Stomach (tissue), 4 donors: ENCODE data around the gene TNPO3.

ENCODE experiments used
- CTCF ChIP-seq, 7 experiments: fragments of 450-650 bp in 4 of 7; fragments of 200-600 bp in 3 of 7; sonication (generic) in 3 of 7; IDR thresholded peaks; one replicate each; pipeline ENCODE4 v1.5.1; 2016 to 2019; ENCODE audit warnings: antibody characterized with exemption in 7 of 7, control low read depth in 2 of 7, mild to moderate bottlenecking in 1 of 7
- EP300 ChIP-seq: sonication (generic); formaldehyde crosslinking; IDR thresholded peaks from one replicate; pipeline ENCODE4 v1.6.1; 2017; ENCODE audit warnings: antibody characterized with exemption
- POLR2A ChIP-seq, 4 donors: fragments of 450-650 bp; IDR thresholded peaks; one replicate each; pipeline ENCODE4 v1.6.1; 2016; ENCODE audit warnings: antibody characterized with exemption in 4 of 4, control low read depth in 2 of 4, mild to moderate bottlenecking in 1 of 4, moderate library complexity in 1 of 4
- POLR2AphosphoS5 ChIP-seq, 3 donors: sonication (generic); formaldehyde crosslinking; IDR thresholded peaks; one replicate each; pipeline ENCODE4 v1.6.1; 2016; ENCODE audit warnings: antibody characterized with exemption in 3 of 3

GRCh38 chr7:128948312-128948973 is 106.5 kb downstream of the TNPO3 start:
- TF ChIP-seq CTCF (IDR thresholded peaks at IDR 0.05), result no peak
- no peak for TF ChIP-seq POLR2A (IDR thresholded peaks at IDR 0.05)
- no peak for TF ChIP-seq EP300
- TF ChIP-seq POLR2AphosphoS5 (IDR thresholded peaks at IDR 0.05), result no peak
